ENCODE results near the gene C7orf57.

GRCh38 chr7:48077423-48077822 is 42.1 kb downstream of the C7orf57 start:
- TF ChIP-seq CTCF (IDR thresholded peaks at IDR 0.05) = no peak
- TF ChIP-seq POLR2A (IDR thresholded peaks at IDR 0.05) = no peak
